Activated naive CD8-positive, alpha-beta T cell treated with anti-CD3 and anti-CD28 coated beads for 36 hours (primary cell): ENCODE measurements around the gene TBC1D22A. TPM values are rescaled to one million over a fixed set of nuclear protein-coding genes. Genes with fewer than 3 reads are reported as not detected.

Experiments used
- DNase-seq: peaks from one replicate; pipeline ENCODE4 v3.0.0; 2021
- H3K27ac Mint-ChIP-seq: one replicate; pipeline ENCODE4 v1.8.0; 2022; ENCODE audit warnings: mild to moderate bottlenecking, moderate library complexity, mixed read lengths
- H3K27me3 Mint-ChIP-seq: one replicate; pipeline ENCODE4 v1.8.0; 2022; ENCODE audit warnings: mild to moderate bottlenecking, mixed read lengths
- H3K36me3 Mint-ChIP-seq: one replicate; pipeline ENCODE4 v1.8.0; 2021; ENCODE audit warnings: mild to moderate bottlenecking, mixed read lengths
- H3K4me1 Mint-ChIP-seq: one replicate; pipeline ENCODE4 v1.8.0; 2021; ENCODE audit warnings: mixed read lengths
- H3K4me3 Mint-ChIP-seq: one replicate; pipeline ENCODE4 v1.8.0; 2022; ENCODE audit warnings: mild to moderate bottlenecking, moderate library complexity, mixed read lengths
- H3K9me3 Mint-ChIP-seq: one replicate; pipeline ENCODE4 v1.8.0; 2022; ENCODE audit warnings: mixed read lengths
- total RNA-seq, 2 experiments: library from RNA; stranded (reverse); gene quantifications; one replicate each; pipeline ENCODE4 v1.2.3, GENCODE V29; 2021

TBC1D22A gene
- total RNA-seq, 2 experiments from 2014 or later, result 42.1 to 42.4 TPM

- DNase-seq, result no peak
- peaks cover 27% of the 10 kb centered on the region for H3K4me1 Mint-ChIP-seq
- H3K27me3 Mint-ChIP-seq, result no peaks in the 10 kb centered on the region
- H3K27ac Mint-ChIP-seq, result no peak overlapping the region
- H3K4me3 Mint-ChIP-seq, result no peak overlapping the region
- peaks cover 6% of the 10 kb centered on the region for H3K9me3 Mint-ChIP-seq
- H3K36me3 Mint-ChIP-seq, result peaks cover 20% of the 10 kb centered on the region
These were observed 6.9 kb upstream of the TBC1D22A start for GRCh38 chr22:46755525-46755924.

- peaks cover 6% of the 10 kb centered on the region for H3K9me3 Mint-ChIP-seq
- no peaks in the 10 kb centered on the region for H3K27me3 Mint-ChIP-seq
- H3K36me3 Mint-ChIP-seq, result peaks cover 24% of the 10 kb centered on the region
- no peak overlapping the region for H3K27ac Mint-ChIP-seq
- no peak overlapping the region for H3K4me3 Mint-ChIP-seq
- DNase-seq, result no peak
- H3K4me1 Mint-ChIP-seq, result peaks cover 29% of the 10 kb centered on the region
These were observed 6.4 kb upstream of the TBC1D22A start for GRCh38 chr22:46756097-46756496.

GRCh38 chr22:46757104-46757503 is 5.3 kb upstream of the TBC1D22A start:
- H3K9me3 Mint-ChIP-seq, result peaks cover 6% of the 10 kb centered on the region
- H3K4me3 Mint-ChIP-seq, result no peak overlapping the region
- peaks cover 37% of the 10 kb centered on the region for H3K4me1 Mint-ChIP-seq
- H3K27ac Mint-ChIP-seq, result no peak overlapping the region
- no peaks in the 10 kb centered on the region for H3K27me3 Mint-ChIP-seq
- H3K36me3 Mint-ChIP-seq, result peaks cover 32% of the 10 kb centered on the region
- DNase-seq, result no peak

- no peak overlapping the region for H3K27ac Mint-ChIP-seq
- H3K27me3 Mint-ChIP-seq, result no peaks in the 10 kb centered on the region
- H3K9me3 Mint-ChIP-seq, result peaks cover 6% of the 10 kb centered on the region
- no peak overlapping the region for H3K4me3 Mint-ChIP-seq
- DNase-seq, result no peak
- H3K4me1 Mint-ChIP-seq, result peaks cover 37% of the 10 kb centered on the region
- peaks cover 35% of the 10 kb centered on the region for H3K36me3 Mint-ChIP-seq
These were observed 4.3 kb upstream of the TBC1D22A start for GRCh38 chr22:46758121-46758520.

GRCh38 chr22:46758867-46759290 is 3.6 kb upstream of the TBC1D22A start:
- Mint-ChIP-seq H3K36me3 (peaks cover 36% of the 10 kb centered on the region), H3K27ac (peak overlapping the region; percentile 28), H3K9me3 (peaks cover 6% of the 10 kb centered on the region), H3K4me1 (peaks cover 42% of the 10 kb centered on the region), H3K4me3 (no peak overlapping the region), H3K27me3 (no peaks in the 10 kb centered on the region)
- peak; percentile 40 for DNase-seq

GRCh38 chr22:46761017-46761416 is 1.4 kb upstream of the TBC1D22A start:
- H3K4me1 Mint-ChIP-seq, result peaks cover 49% of the 10 kb centered on the region
- peaks cover 47% of the 10 kb centered on the region for H3K36me3 Mint-ChIP-seq
- peaks cover 6% of the 10 kb centered on the region for H3K9me3 Mint-ChIP-seq
- no peak for DNase-seq
- peak overlapping the region; percentile 84 for H3K27ac Mint-ChIP-seq
- H3K27me3 Mint-ChIP-seq, result no peaks in the 10 kb centered on the region
- peak overlapping the region; percentile 100 for H3K4me3 Mint-ChIP-seq

- peaks cover 44% of the 10 kb centered on the region for H3K36me3 Mint-ChIP-seq
- H3K27me3 Mint-ChIP-seq, result no peaks in the 10 kb centered on the region
- no peak for DNase-seq
- H3K4me3 Mint-ChIP-seq, result peak overlapping the region; percentile 100
- peak overlapping the region; percentile 100 for H3K27ac Mint-ChIP-seq
- H3K4me1 Mint-ChIP-seq, result peaks cover 50% of the 10 kb centered on the region
- H3K9me3 Mint-ChIP-seq, result peaks cover 1% of the 10 kb centered on the region
These were observed 762 bp upstream of the TBC1D22A start for GRCh38 chr22:46761539-46762237.

GRCh38 chr22:46763051-46763705 is 728 bp downstream of the TBC1D22A start:
- Mint-ChIP-seq H3K9me3 (no peaks in the 10 kb centered on the region), H3K4me3 (peak overlapping the region; percentile 100), H3K4me1 (peaks cover 63% of the 10 kb centered on the region), H3K36me3 (peaks cover 45% of the 10 kb centered on the region), H3K27me3 (no peaks in the 10 kb centered on the region), H3K27ac (peak overlapping the region; percentile 100)
- peak; percentile 46 for DNase-seq

- no peaks in the 10 kb centered on the region for H3K27me3 Mint-ChIP-seq
- H3K27ac Mint-ChIP-seq, result peak overlapping the region; percentile 100
- H3K36me3 Mint-ChIP-seq, result peaks cover 37% of the 10 kb centered on the region
- H3K4me3 Mint-ChIP-seq, result peak overlapping the region; percentile 100
- DNase-seq, result no peak
- peaks cover 56% of the 10 kb centered on the region for H3K4me1 Mint-ChIP-seq
- no peaks in the 10 kb centered on the region for H3K9me3 Mint-ChIP-seq
These were observed 1.8 kb downstream of the TBC1D22A start for GRCh38 chr22:46764140-46764680.

GRCh38 chr22:46764779-46765485 is 2.5 kb downstream of the TBC1D22A start:
- Mint-ChIP-seq H3K27ac (peak overlapping the region; percentile 100), H3K9me3 (no peaks in the 10 kb centered on the region), H3K27me3 (no peaks in the 10 kb centered on the region), H3K4me3 (peak overlapping the region; percentile 100), H3K36me3 (peaks cover 37% of the 10 kb centered on the region), H3K4me1 (peaks cover 59% of the 10 kb centered on the region)
- DNase-seq, result no peak

GRCh38 chr22:46766611-46767010 is 4.2 kb downstream of the TBC1D22A start:
- H3K4me1 Mint-ChIP-seq, result peaks cover 54% of the 10 kb centered on the region
- no peaks in the 10 kb centered on the region for H3K9me3 Mint-ChIP-seq
- no peaks in the 10 kb centered on the region for H3K27me3 Mint-ChIP-seq
- no peak for DNase-seq
- H3K27ac Mint-ChIP-seq, result no peak overlapping the region
- H3K4me3 Mint-ChIP-seq, result no peak overlapping the region
- H3K36me3 Mint-ChIP-seq, result peaks cover 33% of the 10 kb centered on the region

GRCh38 chr22:46767249-46767985 is 5.0 kb downstream of the TBC1D22A start:
- no peak overlapping the region for H3K4me3 Mint-ChIP-seq
- peak overlapping the region; percentile 38 for H3K27ac Mint-ChIP-seq
- H3K4me1 Mint-ChIP-seq, result peaks cover 51% of the 10 kb centered on the region
- no peak for DNase-seq
- H3K9me3 Mint-ChIP-seq, result no peaks in the 10 kb centered on the region
- H3K27me3 Mint-ChIP-seq, result no peaks in the 10 kb centered on the region
- H3K36me3 Mint-ChIP-seq, result peaks cover 27% of the 10 kb centered on the region

- Mint-ChIP-seq H3K4me1 (peaks cover 56% of the 10 kb centered on the region), H3K27me3 (no peaks in the 10 kb centered on the region), H3K36me3 (peaks cover 23% of the 10 kb centered on the region), H3K9me3 (no peaks in the 10 kb centered on the region), H3K27ac (peak overlapping the region; percentile 89), H3K4me3 (no peak overlapping the region)
- no peak for DNase-seq
These were observed 6.8 kb downstream of the TBC1D22A start for GRCh38 chr22:46769191-46769675.

- Mint-ChIP-seq H3K4me1 (peaks cover 56% of the 10 kb centered on the region), H3K36me3 (peaks cover 22% of the 10 kb centered on the region), H3K27me3 (no peaks in the 10 kb centered on the region), H3K27ac (peak overlapping the region; percentile 89), H3K9me3 (no peaks in the 10 kb centered on the region), H3K4me3 (no peak overlapping the region)
- DNase-seq, result no peak
These were observed 7.3 kb downstream of the TBC1D22A start for GRCh38 chr22:46769706-46770105.
